ENCODE results near the gene BCHE. TPM values are rescaled to one million over a fixed set of nuclear protein-coding genes. Genes with fewer than 3 reads are reported as not detected.

The BCHE gene
- polyA plus RNA-seq, 3 donors: not detected

- Mint-ChIP-seq H3K4me1 (no peaks in the 10 kb centered on the region), H3K27me3 (ENCODE audit: low read depth in 3 of 3) (no peaks in the 10 kb centered on the region), H3K4me3 (no peak overlapping the region), H3K36me3 (no peaks in the 10 kb centered on the region), H3K9me3 (peaks cover 0 to 3% (median 0%) of the 10 kb centered on the region in 7 donors), H3K27ac (no peak overlapping the region)
- Histone ChIP-seq H3K27me3 (ENCODE audit: control insufficient read depth in 2 of 2, insufficient read depth in 2 of 2, low read length in 2 of 2) (no peaks in the 10 kb centered on the region), H3K9ac (ENCODE audit: insufficient read depth, low read length, poor library complexity, severe bottlenecking) (no peak overlapping the region), H3K9me3 (replicated peaks in 1 of 2; ENCODE audit: control insufficient read depth in 1 of 2, insufficient read depth in 1 of 2, low read length in 2 of 2) (no peaks in the 10 kb centered on the region), H3K27ac (ENCODE audit: low read depth in 1 of 2, low read length in 2 of 2) (no peak overlapping the region), H4K20me1 (ENCODE audit: insufficient read depth, low read length) (no peaks in the 10 kb centered on the region), H3K4me2 (replicated peaks; ENCODE audit: extremely low read depth, low read length, poor library complexity, severe bottlenecking) (no peak overlapping the region), H3K36me3 (replicated peaks in 1 of 2; ENCODE audit: control insufficient read depth in 1 of 2, insufficient read depth in 2 of 2, low read length in 2 of 2) (no peaks in the 10 kb centered on the region), H3K4me1 (ENCODE audit: control insufficient read depth in 1 of 2, insufficient read depth in 2 of 2, low read length in 2 of 2) (no peaks in the 10 kb centered on the region), H3K79me2 (ENCODE audit: insufficient read depth, low read length) (no peaks in the 10 kb centered on the region), H2AFZ (ENCODE audit: insufficient read depth, low read depth, low read length, poor library complexity, severe bottlenecking) (no peak overlapping the region), H3K4me3 (replicated peaks in 1 of 3; ENCODE audit: low read depth in 2 of 3, low read length in 3 of 3) (no peak overlapping the region)
- WGBS (ENCODE audit: insufficient coverage): no CpG with 5 or more reads among the region's 2 CpGs
- no peak for TF ChIP-seq CTCF (IDR thresholded peaks at IDR 0.05)
- intact Hi-C loops (cut with micrococcal nuclease): no loop called here
- DNase-seq: no peak
These were observed 45.9 kb upstream of the BCHE start for GRCh38 chr3:165883117-165883516.

GRCh38 chr3:165875644-165876043, 38.4 kb upstream of the BCHE start:
- Histone ChIP-seq H4K20me1 (ENCODE audit: insufficient read depth, low read length) (no peaks in the 10 kb centered on the region), H3K27me3 (ENCODE audit: control insufficient read depth in 2 of 2, insufficient read depth in 2 of 2, low read length in 2 of 2) (no peaks in the 10 kb centered on the region), H3K4me1 (ENCODE audit: control insufficient read depth in 1 of 2, insufficient read depth in 2 of 2, low read length in 2 of 2) (no peaks in the 10 kb centered on the region), H3K4me3 (replicated peaks in 1 of 3; ENCODE audit: low read depth in 2 of 3, low read length in 3 of 3) (no peak overlapping the region), H3K9me3 (replicated peaks in 1 of 2; ENCODE audit: control insufficient read depth in 1 of 2, insufficient read depth in 1 of 2, low read length in 2 of 2) (peaks cover 9 to 15% of the 10 kb centered on the region in 2 donors), H3K4me2 (replicated peaks; ENCODE audit: extremely low read depth, low read length, poor library complexity, severe bottlenecking) (no peak overlapping the region), H3K9ac (ENCODE audit: insufficient read depth, low read length, poor library complexity, severe bottlenecking) (no peak overlapping the region), H2AFZ (ENCODE audit: insufficient read depth, low read depth, low read length, poor library complexity, severe bottlenecking) (no peak overlapping the region), H3K36me3 (replicated peaks in 1 of 2; ENCODE audit: control insufficient read depth in 1 of 2, insufficient read depth in 2 of 2, low read length in 2 of 2) (no peaks in the 10 kb centered on the region), H3K79me2 (ENCODE audit: insufficient read depth, low read length) (no peaks in the 10 kb centered on the region), H3K27ac (ENCODE audit: low read depth in 1 of 2, low read length in 2 of 2) (no peak overlapping the region)
- Mint-ChIP-seq H3K9me3 (peaks cover 6 to 15% (median 13%) of the 10 kb centered on the region in 7 donors), H3K4me3 (no peak overlapping the region), H3K4me1 (no peaks in the 10 kb centered on the region), H3K27ac (no peak overlapping the region), H3K36me3 (no peaks in the 10 kb centered on the region), H3K27me3 (ENCODE audit: low read depth in 3 of 3) (no peaks in the 10 kb centered on the region)
- no peak for DNase-seq
- no CpG with 5 or more reads among the region's 6 CpGs for WGBS (ENCODE audit: insufficient coverage)
- intact Hi-C loops (cut with micrococcal nuclease): no loop called here
- TF ChIP-seq CTCF (IDR thresholded peaks at IDR 0.05): no peak

Data from CD14-positive monocyte (primary cell).